Gastrocnemius medialis (tissue), 4 donors: Measurements from ENCODE around the gene CYP3A5.

Source experiments
- POLR2A ChIP-seq, 2 donors: fragments of 450-650 bp; IDR thresholded peaks; one replicate each; pipeline ENCODE4 v1.6.1; 2017; ENCODE audit warnings: antibody characterized with exemption in 2 of 2, mild to moderate bottlenecking in 2 of 2, moderate library complexity in 2 of 2
- TF ChIP-seq, protein P1 (sequence below), 5 experiments: fragments of 450-650 bp in 3 of 5; fragments of 200-600 bp in 2 of 5; sonication (generic) in 2 of 5; IDR thresholded peaks in 4 of 5; conservative IDR thresholded peaks in 1 of 5; 1 replicate in 4 of 5; 2 replicates in 1 of 5; pipeline ENCODE4 v1.5.1; 2016 to 2019; ENCODE audit warnings: antibody characterized with exemption in 5 of 5, mild to moderate bottlenecking in 3 of 5, moderate library complexity in 3 of 5

DNA sequence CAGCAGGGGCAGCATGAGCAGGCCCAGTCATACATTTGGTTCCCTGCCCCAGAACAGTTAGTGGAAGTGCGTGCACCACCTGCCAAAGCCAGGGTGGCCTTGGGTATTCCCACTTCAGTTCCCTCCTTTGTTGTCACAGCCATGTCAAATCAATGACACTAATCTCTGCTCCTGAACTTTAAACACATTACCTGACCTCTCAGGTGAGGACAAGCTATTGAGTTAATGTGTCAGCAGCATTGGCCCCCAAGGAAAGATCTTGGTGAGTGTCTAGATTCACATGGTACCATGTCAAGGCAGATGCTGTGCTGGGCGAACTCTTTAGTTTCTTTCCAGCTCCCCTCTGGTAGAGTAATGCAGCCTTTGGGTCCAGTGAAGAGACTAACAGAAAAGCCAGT lies 2.1 kb downstream of the CYP3A5 start:
- no peak for TF ChIP-seq POLR2A (IDR thresholded peaks at IDR 0.05)
- TF ChIP-seq, protein P1, sequence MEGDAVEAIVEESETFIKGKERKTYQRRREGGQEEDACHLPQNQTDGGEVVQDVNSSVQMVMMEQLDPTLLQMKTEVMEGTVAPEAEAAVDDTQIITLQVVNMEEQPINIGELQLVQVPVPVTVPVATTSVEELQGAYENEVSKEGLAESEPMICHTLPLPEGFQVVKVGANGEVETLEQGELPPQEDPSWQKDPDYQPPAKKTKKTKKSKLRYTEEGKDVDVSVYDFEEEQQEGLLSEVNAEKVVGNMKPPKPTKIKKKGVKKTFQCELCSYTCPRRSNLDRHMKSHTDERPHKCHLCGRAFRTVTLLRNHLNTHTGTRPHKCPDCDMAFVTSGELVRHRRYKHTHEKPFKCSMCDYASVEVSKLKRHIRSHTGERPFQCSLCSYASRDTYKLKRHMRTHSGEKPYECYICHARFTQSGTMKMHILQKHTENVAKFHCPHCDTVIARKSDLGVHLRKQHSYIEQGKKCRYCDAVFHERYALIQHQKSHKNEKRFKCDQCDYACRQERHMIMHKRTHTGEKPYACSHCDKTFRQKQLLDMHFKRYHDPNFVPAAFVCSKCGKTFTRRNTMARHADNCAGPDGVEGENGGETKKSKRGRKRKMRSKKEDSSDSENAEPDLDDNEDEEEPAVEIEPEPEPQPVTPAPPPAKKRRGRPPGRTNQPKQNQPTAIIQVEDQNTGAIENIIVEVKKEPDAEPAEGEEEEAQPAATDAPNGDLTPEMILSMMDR (IDR thresholded peaks at IDR 0.05 in 4 of 5, conservative IDR thresholded peaks at IDR 0.05 in 1 of 5) = no peak
